Epithelial cell of prostate (primary cell): ENCODE data around the gene RNF126.

Experiments
- DNase-seq: peaks from one replicate; pipeline ENCODE4 v3.0.0-alpha.2; 2011; ENCODE audit warnings: low read depth, low spot score
- H3K27ac ChIP-seq: fragments of 450-650 bp; 2 replicates; pipeline ENCODE4 v1.5.1; 2017; ENCODE audit warnings: mild to moderate bottlenecking

Gene RNF126

GRCh38 chr19:648904-649801 is 13.9 kb downstream of the RNF126 start:
- no peak for DNase-seq
- no peak overlapping the region for H3K27ac ChIP-seq

DNA sequence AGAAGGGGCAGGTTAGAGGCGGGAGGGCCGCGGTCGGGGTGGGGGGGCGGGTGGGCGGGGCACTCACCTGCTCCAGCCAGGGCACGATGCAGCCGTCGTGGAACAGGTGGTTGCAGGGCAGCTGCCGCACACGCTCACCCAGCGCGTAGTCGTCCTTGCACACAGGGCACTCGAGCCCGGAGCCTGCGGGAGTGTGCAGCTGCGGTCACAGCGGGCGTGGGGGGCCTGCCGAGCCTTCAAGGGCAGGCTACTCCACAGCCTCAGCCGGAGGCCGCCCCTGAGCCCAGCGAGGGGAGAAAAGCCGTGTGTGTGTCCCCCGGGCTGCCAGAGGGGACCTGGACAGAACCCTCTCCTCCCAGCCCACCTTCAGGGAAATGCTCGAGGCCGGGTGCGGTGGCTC is 14.7 kb downstream of the RNF126 start:
- DNase-seq: no peak
- no peak overlapping the region for H3K27ac ChIP-seq

GRCh38 chr19:647566-648284 is 15.3 kb downstream of the RNF126 start:
- H3K27ac ChIP-seq: no peak overlapping the region
- DNase-seq: no peak

DNA sequence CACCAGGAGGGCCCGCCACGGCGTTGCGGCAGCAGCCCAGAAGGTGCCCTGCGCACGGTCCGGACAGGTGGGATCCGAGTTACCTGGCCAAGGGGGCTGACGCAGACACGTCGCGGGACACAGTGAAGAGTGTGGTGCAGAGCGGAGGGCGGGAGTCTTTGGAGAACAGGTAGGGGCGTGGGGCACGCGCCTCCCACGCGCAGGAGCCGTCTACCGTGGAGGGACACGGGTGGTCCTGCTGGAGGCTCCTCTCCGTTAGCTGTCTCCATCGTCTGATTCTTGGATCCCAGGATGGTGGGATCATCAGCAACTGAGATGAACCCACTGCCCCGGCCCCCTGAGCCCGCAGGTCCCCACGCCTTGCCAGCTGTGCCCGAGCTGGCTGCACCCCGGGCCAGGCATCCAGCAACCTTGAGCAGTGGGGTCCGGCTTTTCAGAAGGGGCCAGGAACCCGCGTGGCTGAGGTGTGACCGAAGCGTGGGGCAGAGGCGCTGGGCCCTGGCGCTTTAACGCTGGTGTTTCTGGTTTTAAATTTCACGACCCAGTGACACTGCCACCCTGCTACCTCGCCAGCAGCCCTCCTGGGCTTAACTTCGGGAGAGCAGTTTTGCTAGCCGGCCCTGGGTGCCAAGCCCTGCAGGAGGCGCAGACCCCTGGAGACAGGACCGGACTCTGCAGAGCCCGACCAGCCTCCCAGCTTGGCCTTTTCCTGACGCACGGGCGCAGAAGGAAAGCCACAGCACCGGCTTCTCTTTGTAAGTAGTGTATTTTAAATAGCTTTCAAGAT is 16.0 kb downstream of the RNF126 start:
- no peak overlapping the region for H3K27ac ChIP-seq
- no peak for DNase-seq

DNA sequence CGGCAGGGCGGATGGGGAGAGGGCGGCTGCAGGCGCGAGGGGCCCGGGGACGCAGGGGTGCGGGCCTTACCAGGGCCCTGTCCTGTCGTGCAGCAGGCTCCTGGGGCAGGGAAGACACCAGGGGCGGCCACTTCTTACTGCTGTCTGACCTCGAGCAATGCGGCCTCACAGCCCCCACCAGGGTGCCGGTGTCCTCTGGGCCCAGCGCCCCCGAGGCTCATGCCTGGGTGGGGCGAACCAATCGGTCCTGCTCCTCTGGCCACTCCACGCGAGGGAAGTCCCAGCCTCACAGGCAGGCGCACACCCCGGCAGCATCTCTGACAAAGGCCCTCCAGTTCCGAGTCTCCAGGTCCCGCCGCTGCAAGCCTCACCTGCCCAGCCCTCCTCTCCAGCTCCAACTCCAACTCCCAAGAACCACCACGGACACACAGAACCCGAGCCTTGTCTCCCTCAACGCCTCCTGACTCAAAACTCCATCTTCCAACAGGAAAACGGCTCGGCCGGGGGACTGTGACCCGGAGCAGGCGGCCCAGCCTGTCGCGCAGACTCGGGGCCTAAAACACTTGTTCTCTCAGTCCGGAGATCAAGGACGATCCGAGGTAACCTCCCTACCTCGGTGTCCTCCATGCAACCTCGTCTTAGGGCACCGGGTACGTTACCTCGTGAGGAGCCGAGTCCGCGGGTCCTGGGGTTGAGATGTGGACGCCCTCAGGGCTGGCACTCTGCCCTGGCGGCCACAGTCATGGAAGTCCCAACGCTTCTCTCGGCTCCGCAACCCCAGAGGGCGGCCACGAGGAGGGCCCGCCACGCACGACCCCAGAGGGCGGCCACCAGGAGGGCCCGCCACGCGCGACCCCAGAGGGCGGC is 16.9 kb downstream of the RNF126 start:
- no peak overlapping the region for H3K27ac ChIP-seq
- no peak for DNase-seq

GRCh38 chr19:644789-645188 is 18.2 kb downstream of the RNF126 start:
- no peak for DNase-seq

DNA sequence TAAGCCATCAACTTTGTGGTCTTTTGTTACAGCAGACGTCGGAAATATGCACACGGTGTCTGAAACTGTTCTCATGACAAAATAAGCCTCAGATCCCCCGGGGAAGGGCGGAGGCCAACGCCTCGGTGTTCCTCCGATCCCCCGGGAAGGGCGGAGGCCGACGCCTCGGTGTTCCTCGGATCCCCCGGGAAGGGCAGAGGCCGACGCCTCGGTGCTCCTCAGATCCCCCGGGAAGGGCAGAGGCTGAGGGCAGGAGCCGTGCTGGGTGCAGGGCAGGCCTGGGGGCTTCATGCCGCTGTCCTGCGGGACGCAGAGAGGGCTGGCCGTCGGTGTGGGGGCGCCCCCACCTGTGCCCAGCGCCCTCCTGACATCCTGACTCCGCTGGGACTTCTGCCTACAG is 18.7 kb downstream of the RNF126 start:
- no peak overlapping the region for H3K27ac ChIP-seq
- no peak for DNase-seq

More at GRCh38 chr19:644789-645188, 18.2 kb downstream of the RNF126 start:
- no peak overlapping the region for H3K27ac ChIP-seq

GRCh38 chr19:643736-644135 is 19.3 kb downstream of the RNF126 start:
- DNase-seq: no peak
- no peak overlapping the region for H3K27ac ChIP-seq

- DNase-seq: no peak
- H3K27ac ChIP-seq: no peak overlapping the region
Observed at GRCh38 chr19:642767-643727, 20.0 kb downstream of the RNF126 start.

DNA sequence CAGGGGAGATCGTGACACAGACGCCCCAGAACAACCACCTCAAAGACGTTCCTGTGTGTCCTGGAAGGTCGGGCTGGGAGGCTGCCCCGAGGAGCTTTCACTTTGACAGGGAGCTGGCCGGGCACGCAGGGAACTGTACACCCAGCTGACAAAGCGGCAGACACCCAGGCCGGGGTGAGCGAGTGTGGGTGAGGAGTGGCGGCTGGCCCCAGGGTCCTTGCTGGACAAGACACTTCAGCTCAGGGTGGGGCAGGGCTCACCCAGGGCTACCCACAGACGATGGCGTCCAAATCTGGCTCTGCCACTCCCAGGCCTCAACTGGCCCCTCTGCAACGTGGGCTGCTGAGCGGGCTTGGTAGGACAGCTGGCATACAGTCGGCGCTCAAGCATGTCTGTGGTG is 21.3 kb downstream of the RNF126 start:
- H3K27ac ChIP-seq: no peak overlapping the region
- no peak for DNase-seq

DNA sequence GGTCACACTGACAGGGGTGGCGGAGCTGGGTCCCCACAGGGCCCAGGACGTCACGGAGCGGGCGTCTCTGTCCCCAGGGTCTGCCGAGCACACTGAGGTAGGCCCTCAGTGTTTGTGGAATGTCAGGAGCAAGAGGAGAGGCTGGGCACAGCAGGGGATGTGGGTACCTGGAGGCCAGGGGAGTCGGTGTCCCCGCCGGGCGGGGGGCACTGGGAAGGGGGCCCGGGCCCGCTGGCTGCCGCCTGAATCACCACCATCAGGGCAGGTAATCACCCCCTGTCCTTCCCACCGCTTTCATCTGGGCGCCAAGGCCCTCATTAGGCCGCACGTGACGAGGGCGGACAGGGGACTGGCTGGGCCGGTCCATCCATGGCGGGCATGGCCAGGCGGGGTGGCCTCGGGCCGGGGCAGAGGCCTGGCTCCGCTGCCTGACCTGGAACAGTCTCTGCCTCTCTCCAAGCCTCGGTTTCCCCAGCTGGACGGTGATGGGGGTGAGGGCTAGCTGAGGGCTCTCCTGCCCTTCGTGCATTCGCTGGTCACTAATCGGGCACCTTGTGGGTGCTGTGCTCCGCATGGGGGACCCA is 22.3 kb downstream of the RNF126 start:
- DNase-seq: no peak
- H3K27ac ChIP-seq: no peak overlapping the region

- H3K27ac ChIP-seq: no peak overlapping the region
- no peak for DNase-seq
Observed at GRCh38 chr19:640161-640558, 22.9 kb downstream of the RNF126 start.

DNA sequence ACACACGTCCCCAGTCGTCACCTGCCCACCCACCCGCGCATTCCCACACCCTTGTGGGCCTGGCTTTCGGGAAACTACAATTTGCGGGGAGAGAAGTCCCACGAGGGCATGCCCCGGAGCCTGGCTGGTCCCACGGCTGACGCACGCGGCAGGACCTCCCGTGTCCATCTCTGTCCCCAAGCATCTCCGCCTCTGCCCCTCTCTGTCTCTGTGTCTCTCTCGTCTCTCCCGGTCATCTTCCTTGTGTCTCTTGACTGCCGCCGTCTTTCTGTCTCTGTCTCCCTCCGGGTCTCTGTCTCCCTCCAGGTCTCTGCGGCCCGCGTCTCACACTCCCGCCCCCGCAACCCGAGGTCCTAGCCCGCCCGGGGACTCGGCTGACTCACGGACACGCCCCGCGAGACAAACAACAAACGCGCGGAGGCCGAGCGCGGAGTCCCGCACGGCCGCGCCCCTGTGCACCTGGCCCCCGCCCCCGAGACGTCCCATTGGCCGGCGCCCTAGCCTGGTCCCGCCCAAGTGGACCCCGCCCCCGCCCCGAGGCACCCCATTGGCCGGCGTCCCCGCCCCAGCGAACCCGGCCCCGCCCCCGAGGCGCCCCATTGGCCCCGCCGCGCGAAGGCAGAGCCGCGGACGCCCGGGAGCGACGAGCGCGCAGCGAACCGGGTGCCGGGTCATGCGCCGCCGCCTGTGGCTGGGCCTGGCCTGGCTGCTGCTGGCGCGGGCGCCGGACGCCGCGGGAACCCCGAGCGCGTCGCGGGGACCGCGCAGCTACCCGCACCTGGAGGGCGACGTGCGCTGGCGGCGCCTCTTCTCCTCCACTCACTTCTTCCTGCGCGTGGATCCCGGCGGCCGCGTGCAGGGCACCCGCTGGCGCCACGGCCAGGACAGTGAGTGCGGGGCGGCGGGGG is 23.5 kb downstream of the RNF126 start, which contains the start of gene FGF22:
Gene FGF22, plus strand, starts transcription at position 627 of the 908 bp plus-strand sequence. Its CDS starts 47 bp downstream, at position 674.
- peak; percentile 39 for DNase-seq
- no peak within 1 kb of the TSS for H3K27ac ChIP-seq

DNA sequence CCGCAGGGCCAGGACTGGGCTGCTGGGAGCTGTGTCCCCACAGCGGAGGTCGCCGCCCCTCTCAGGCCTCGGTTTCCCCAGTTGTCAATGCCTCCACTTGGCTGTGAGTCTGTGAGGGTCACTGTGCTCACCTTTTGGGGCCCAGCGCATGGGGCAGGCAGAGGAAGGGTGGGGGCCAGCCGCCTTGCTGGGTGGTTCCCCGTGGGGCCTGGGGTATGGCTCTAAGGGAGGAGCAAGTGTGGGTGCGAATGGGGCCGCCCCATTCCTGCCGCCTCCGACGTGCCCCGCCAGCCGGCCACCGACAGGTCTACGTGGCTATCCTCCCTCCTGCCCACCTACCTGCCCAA is 24.1 kb downstream of the RNF126 start:
- no peak overlapping the region for H3K27ac ChIP-seq
- no peak for DNase-seq

DNA sequence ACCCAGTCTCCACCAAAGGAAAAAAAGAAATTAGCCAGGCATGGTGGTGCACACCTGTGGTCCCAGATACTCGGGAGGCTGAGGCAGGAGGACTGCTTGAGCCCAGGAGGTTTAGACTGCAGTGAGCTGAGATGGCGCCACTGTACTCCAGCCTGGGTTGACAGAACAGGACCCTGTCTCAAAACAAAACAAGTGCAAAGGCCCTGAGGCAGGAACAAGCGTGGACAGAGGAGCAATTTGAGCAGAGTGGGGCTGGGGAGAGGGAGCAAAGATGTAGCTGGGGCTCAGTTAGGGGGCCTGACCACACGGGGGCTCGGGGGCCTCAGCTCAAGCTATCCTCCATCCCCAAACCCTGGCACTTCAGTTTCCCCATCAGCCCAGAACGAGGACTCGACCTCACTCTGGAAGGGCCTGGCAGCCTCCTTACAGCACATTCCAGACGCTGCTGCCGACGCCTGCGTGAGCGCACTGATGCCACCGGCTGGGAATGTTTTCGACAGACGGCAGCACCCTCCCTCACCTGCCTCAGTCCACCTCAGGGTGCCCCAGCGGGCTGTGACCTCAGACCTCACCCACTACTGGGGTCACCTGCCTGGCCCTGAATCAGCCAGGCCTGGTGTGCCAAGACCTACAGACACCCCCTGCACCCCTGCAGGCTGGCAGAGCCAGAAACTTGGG is 27.9 kb downstream of the RNF126 start:
- no peak overlapping the region for H3K27ac ChIP-seq
- no peak for DNase-seq

GRCh38 chr19:633786-634639 is 29.0 kb downstream of the RNF126 start:
- no peak for DNase-seq
- peak overlapping the region; percentile 42 for H3K27ac ChIP-seq
